ENCODE data around the gene NSDHL.

- TF ChIP-seq GATA3 (IDR thresholded peaks at IDR 0.05; ENCODE audit: low read depth, low read length) (no peak), GATA2 (IDR thresholded peaks at IDR 0.05; ENCODE audit: low read depth, low read length) (no peak)
Observed at GRCh38 chrX:152810403-152810802, 20.5 kb upstream of the NSDHL start.
